Gastrocnemius medialis (tissue), 4 donors: ENCODE measurements around the gene MAD1L1.

Source experiments
- POLR2A ChIP-seq, 2 donors: fragments of 450-650 bp; IDR thresholded peaks; one replicate each; pipeline ENCODE4 v1.6.1; 2017; ENCODE audit warnings: antibody characterized with exemption in 2 of 2, mild to moderate bottlenecking in 2 of 2, moderate library complexity in 2 of 2
- TF ChIP-seq, protein P1 (sequence below), 5 experiments: fragments of 450-650 bp in 3 of 5; fragments of 200-600 bp in 2 of 5; sonication (generic) in 2 of 5; IDR thresholded peaks in 4 of 5; conservative IDR thresholded peaks in 1 of 5; 1 replicate in 4 of 5; 2 replicates in 1 of 5; pipeline ENCODE4 v1.5.1; 2016 to 2019; ENCODE audit warnings: antibody characterized with exemption in 5 of 5, mild to moderate bottlenecking in 3 of 5, moderate library complexity in 3 of 5

DNA sequence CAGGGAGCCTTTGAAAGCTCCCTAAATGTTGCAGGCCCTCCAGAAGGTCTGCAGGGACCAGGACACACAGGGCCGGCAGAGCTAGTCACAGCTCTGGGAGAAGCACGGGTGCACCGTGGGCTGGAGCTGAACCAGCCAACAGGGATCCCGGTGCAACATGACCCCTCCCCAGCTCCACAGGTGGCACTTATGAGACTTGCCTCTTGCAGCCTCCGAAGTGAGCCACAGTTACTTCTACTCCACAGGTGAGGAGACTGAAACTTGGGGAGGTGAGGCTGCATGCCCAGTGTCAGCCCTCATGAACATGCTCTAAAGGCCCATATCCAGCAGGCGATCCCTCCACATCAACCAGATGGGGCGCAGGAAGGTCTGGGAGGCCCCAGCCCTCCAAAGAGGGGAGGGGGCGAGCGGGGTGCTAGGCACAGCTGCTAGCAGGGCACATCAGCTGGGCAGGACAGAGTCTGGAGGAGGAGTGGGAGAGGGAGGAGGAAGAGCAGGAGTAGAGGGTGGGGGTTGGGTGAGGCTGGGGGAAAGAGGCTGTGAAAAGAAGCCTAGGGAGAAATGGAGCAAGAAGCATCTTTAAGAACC lies 338.3 kb downstream of the MAD1L1 start:
- no peak for TF ChIP-seq POLR2A (IDR thresholded peaks at IDR 0.05)
- TF ChIP-seq, protein P1, sequence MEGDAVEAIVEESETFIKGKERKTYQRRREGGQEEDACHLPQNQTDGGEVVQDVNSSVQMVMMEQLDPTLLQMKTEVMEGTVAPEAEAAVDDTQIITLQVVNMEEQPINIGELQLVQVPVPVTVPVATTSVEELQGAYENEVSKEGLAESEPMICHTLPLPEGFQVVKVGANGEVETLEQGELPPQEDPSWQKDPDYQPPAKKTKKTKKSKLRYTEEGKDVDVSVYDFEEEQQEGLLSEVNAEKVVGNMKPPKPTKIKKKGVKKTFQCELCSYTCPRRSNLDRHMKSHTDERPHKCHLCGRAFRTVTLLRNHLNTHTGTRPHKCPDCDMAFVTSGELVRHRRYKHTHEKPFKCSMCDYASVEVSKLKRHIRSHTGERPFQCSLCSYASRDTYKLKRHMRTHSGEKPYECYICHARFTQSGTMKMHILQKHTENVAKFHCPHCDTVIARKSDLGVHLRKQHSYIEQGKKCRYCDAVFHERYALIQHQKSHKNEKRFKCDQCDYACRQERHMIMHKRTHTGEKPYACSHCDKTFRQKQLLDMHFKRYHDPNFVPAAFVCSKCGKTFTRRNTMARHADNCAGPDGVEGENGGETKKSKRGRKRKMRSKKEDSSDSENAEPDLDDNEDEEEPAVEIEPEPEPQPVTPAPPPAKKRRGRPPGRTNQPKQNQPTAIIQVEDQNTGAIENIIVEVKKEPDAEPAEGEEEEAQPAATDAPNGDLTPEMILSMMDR (IDR thresholded peaks at IDR 0.05 in 4 of 5, conservative IDR thresholded peaks at IDR 0.05 in 1 of 5) = no peak
